Esophagus muscularis mucosa (tissue), 4 donors: Measurements from ENCODE around the gene TBC1D9B. TPM values are rescaled to one million over a fixed set of nuclear protein-coding genes. Genes with fewer than 3 reads are reported as not detected.

Experiments used
- DNase-seq: peaks from one replicate; pipeline ENCODE4 v3.0.0-alpha.2; 2017; ENCODE audit errors: extremely low spot score
- H3K27ac ChIP-seq, 4 donors: fragments of 200-600 bp; sonication (generic); replicated peaks in 1 of 4; 1 replicate in 3 of 4; 2 replicates in 1 of 4; pipeline ENCODE4 v1.5.1; 2016 to 2019; ENCODE audit warnings: mild to moderate bottlenecking in 1 of 4
- H3K27me3 ChIP-seq, 4 donors: fragments of 200-600 bp; sonication (generic); one replicate each; pipeline versions ENCODE4 v1.5.1 to v1.6.0; 2016 to 2019
- H3K36me3 ChIP-seq, 4 donors: fragments of 200-600 bp; sonication (generic); one replicate each; pipeline ENCODE4 v1.5.1; 2016 to 2019
- H3K4me1 ChIP-seq, 4 donors: fragments of 200-600 bp; sonication (generic); one replicate each; pipeline ENCODE4 v1.5.1; 2016 to 2019
- H3K4me3 ChIP-seq, 4 donors: fragments of 200-600 bp; sonication (generic); 1 replicate in 2 of 4; 2 replicates in 2 of 4; pipeline ENCODE4 v1.5.1; 2016 to 2019; ENCODE audit warnings: mild to moderate bottlenecking in 4 of 4, moderate library complexity in 1 of 4
- H3K9me3 ChIP-seq, 4 donors: fragments of 200-600 bp; sonication (generic); 1 replicate in 3 of 4; 2 replicates in 1 of 4; pipeline ENCODE4 v1.5.1; 2016 to 2019
- EP300 ChIP-seq: sonication (generic); formaldehyde crosslinking; IDR thresholded peaks from one replicate; pipeline ENCODE4 v1.6.1; 2017; ENCODE audit warnings: antibody characterized with exemption
- POLR2A ChIP-seq: fragments of 450-650 bp; IDR thresholded peaks from one replicate; pipeline ENCODE4 v1.6.1; 2017; ENCODE audit warnings: antibody characterized with exemption, moderate library complexity, mild to moderate bottlenecking, low read depth
- POLR2AphosphoS5 ChIP-seq, 2 donors: sonication (generic); formaldehyde crosslinking; IDR thresholded peaks; one replicate each; pipeline ENCODE4 v1.6.1; 2017; ENCODE audit warnings: antibody characterized with exemption in 2 of 2
- WGBS: methylation state at CpG from one replicate; pipeline ENCODE4 v1.1.5; 2018; 5-methylcytosine and 5-hydroxymethylcytosine counted together
- intact Hi-C: fragments of 100-400 bp; cut with DNase I; formaldehyde crosslinking; loops from one replicate; pipeline ENCODE4 v1.15.1; 2023
- total RNA-seq, 4 donors: library from RNA; depleted of rRNA; stranded (reverse); fragments of >200 nt; gene quantifications; one replicate each; pipeline versions ENCODE4 v1.1.0 to v1.2.1, GENCODE V29; 2016
- TF ChIP-seq, protein P1 (sequence below), 3 experiments: fragments of 200-600 bp in 2 of 3; fragments of 450-650 bp in 1 of 3; sonication (generic) in 2 of 3; IDR thresholded peaks; one replicate each; pipeline ENCODE4 v1.5.1; 2017 to 2019; ENCODE audit warnings: antibody characterized with exemption in 3 of 3, mild to moderate bottlenecking in 2 of 3, moderate library complexity in 1 of 3

The TBC1D9B gene
- total RNA-seq, 4 donors from 2014 or later: 80.2 to 229 (median 143) TPM

DNA sequence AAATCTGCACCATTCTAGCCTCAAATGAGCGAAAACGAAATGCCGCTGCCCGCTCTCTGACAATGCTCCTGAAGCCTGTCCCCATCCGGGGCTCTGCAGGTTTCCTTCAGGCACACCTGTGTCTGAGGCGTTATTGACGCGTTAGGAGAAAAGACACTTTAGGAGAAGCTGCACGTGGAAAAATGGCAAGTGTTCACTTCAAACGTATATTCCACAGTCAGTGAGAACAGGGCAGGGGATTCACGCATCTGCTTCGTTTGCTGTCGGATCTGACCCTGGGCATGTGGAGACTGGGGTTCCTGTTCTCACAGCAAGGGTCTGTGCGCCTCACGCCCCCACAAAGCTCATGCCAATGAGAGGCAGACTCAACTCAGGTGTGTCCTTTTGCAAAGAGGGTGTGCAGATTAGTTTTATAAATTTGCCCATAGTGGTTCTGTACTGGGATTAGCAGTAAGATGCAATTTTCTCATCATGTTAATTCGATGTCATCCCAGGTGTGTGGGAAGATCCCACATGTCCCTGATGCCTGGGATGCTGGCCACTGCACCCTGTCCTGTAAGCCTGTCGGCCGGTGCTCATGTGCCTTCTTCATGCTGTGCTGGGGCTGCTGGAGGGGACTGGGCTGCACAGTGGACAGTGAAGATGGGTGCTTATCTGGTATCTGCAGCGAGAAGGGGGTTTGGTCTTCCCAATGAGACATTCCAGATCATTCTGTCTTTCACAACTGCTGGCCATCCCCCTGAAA, 11.2 kb upstream of the TBC1D9B start:
- no peak for TF ChIP-seq EP300

DNA sequence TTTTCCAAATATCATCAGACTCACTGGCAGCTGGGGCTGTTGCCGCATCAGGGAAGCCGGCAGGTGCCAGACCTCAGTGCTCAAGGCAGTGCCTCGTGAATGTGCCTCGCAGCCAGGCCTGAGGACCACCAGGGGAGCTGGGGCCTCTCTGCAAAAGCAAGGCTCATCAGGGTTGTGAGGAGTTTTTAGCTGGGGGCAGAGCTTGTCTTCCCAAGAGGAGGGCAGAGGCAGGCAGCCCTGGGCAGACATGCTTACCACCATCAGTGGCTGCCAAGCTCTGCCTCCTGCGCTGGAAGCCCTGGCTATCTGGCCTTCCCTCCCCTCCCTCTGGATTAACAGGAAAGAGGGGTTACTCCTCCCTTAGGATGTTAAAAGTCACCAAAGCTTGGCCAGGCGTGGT, 8.8 kb upstream of the TBC1D9B start:
- intact Hi-C loops: no loop called here
- Histone ChIP-seq H3K9me3 (no peaks in the 10 kb centered on the region), H3K36me3 (no peaks in the 10 kb centered on the region), H3K27ac (no peak overlapping the region), H3K4me3 (no peak overlapping the region), H3K27me3 (no peaks in the 10 kb centered on the region), H3K4me1 (no peaks in the 10 kb centered on the region)
- no peak for TF ChIP-seq EP300
- TF ChIP-seq POLR2AphosphoS5 (IDR thresholded peaks at IDR 0.05): no peak
- no peak for TF ChIP-seq POLR2A
- DNase-seq: no peak
- 75% methylated on average over 4 of the region's 6 CpGs for WGBS

More for the DNA sequence above, 11.2 kb upstream of the TBC1D9B start:
- no peaks in the 10 kb centered on the region for H3K36me3 ChIP-seq
- 84% methylated on average over 16 of the region's 19 CpGs for WGBS
- no peaks in the 10 kb centered on the region for H3K9me3 ChIP-seq
- H3K4me3 ChIP-seq: no peak overlapping the region
- DNase-seq: peak; percentile 55
- H3K4me1 ChIP-seq: no peaks in the 10 kb centered on the region
- intact Hi-C loops: no loop called here
- H3K27ac ChIP-seq: no peak overlapping the region
- no peaks in the 10 kb centered on the region for H3K27me3 ChIP-seq

DNA sequence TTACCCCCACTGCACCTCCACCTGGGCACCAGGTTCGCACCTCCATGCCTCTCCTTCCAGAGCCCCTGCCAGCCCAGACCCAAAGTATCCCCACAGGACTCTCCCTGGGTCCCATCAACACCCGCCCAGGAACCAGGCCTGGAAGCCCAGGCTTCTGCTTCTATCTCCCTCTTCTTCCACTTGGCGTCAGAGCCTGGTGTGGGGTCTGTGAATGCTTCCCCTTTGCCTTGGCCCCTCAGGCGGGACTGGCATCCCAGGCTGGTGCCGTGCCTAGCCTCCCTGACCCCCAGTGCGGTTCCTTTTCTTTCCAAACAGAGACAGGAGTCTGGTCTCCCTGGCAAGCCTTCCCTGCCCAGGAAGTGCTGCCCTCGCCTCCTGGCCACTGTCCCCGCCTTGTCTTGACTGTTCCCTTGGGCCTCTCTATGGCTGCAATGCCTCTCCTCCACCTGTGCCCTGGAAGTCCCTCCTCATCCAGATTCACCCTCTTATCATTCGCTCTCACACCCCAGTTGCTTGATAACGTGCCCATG, 7.8 kb upstream of the TBC1D9B start:
- H3K4me1 ChIP-seq: no peaks in the 10 kb centered on the region
- H3K27me3 ChIP-seq: no peaks in the 10 kb centered on the region
- intact Hi-C loops: no loop called here
- WGBS: 90% methylated on average over 10 of the region's 10 CpGs
- no peaks in the 10 kb centered on the region for H3K9me3 ChIP-seq
- no peak overlapping the region for H3K4me3 ChIP-seq
- no peak overlapping the region for H3K27ac ChIP-seq
- no peak for TF ChIP-seq POLR2A
- TF ChIP-seq POLR2AphosphoS5 (IDR thresholded peaks at IDR 0.05): no peak
- TF ChIP-seq, protein P1, sequence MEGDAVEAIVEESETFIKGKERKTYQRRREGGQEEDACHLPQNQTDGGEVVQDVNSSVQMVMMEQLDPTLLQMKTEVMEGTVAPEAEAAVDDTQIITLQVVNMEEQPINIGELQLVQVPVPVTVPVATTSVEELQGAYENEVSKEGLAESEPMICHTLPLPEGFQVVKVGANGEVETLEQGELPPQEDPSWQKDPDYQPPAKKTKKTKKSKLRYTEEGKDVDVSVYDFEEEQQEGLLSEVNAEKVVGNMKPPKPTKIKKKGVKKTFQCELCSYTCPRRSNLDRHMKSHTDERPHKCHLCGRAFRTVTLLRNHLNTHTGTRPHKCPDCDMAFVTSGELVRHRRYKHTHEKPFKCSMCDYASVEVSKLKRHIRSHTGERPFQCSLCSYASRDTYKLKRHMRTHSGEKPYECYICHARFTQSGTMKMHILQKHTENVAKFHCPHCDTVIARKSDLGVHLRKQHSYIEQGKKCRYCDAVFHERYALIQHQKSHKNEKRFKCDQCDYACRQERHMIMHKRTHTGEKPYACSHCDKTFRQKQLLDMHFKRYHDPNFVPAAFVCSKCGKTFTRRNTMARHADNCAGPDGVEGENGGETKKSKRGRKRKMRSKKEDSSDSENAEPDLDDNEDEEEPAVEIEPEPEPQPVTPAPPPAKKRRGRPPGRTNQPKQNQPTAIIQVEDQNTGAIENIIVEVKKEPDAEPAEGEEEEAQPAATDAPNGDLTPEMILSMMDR (IDR thresholded peaks at IDR 0.05): no peak
- TF ChIP-seq EP300: no peak
- DNase-seq: no peak
- no peaks in the 10 kb centered on the region for H3K36me3 ChIP-seq

DNA sequence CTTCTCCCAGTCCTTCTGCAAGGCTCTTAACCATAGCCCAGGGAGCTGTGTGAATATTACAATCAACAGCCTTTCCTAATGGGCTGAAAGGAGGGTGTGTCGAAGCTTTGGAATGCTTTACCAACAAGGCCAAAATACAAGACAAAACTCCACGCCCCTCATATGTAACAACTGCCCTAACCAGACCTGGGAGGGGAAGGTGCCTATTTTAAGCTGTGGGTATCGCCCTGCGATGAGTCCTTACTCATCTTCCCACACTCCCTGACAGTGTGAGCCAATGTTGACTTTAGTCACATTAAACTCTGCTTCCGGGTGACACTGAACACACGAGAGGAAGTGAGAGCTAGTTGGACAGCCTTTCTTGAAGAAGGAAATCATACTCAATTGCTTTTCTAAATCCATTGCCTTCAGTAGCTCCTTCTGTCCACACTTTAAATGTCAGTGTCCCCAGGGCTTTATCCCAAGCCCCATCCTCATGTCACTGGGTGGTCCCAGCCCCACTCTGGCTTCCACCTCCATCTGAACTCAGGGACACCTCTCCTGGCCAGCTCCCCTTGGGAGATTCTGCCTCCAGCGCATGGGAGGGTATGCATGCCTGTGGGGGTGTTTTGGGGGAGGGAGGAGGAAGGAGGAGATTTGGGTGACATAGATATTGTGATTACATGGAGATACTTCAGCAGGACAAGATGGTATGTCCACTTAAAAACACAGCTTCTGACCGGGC, 6.5 kb upstream of the TBC1D9B start:
- no peak overlapping the region for H3K4me3 ChIP-seq
- 54% methylated on average over 8 of the region's 8 CpGs for WGBS
- H3K27ac ChIP-seq: no peak overlapping the region
- no peaks in the 10 kb centered on the region for H3K27me3 ChIP-seq
- no peaks in the 10 kb centered on the region for H3K4me1 ChIP-seq
- TF ChIP-seq, protein P1 (IDR thresholded peaks at IDR 0.05): no peak
- TF ChIP-seq POLR2AphosphoS5 (IDR thresholded peaks at IDR 0.05): no peak
- no peak for TF ChIP-seq POLR2A
- DNase-seq: no peak
- H3K9me3 ChIP-seq: no peaks in the 10 kb centered on the region
- intact Hi-C loops: no loop called here
- H3K36me3 ChIP-seq: no peaks in the 10 kb centered on the region

DNA sequence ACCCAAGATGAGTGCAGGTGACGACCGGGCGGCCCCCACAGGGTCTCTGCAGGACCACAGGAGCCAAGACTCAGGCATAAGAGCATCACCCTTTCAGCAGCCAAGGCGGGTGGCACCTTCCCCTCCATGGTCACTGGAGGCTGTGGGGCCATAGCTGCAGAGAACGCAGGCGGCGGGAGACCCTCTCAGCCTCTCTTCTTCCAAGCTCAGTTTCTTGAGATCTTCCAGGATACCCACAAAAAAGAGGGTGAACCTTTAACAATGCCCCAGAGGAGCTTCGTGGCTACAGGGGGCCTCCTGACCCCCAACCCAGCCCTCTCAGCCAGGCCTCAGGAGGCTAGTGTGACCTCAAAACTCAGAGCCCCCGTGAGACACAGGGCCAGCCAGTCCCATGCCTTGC, 5.8 kb upstream of the TBC1D9B start:
- WGBS: 89% methylated on average over 9 of the region's 9 CpGs
- Histone ChIP-seq H3K27ac (no peak overlapping the region), H3K4me3 (no peak overlapping the region), H3K9me3 (no peaks in the 10 kb centered on the region), H3K27me3 (no peaks in the 10 kb centered on the region), H3K36me3 (no peaks in the 10 kb centered on the region), H3K4me1 (peaks cover 3 to 5% (median 3%) of the 10 kb centered on the region in 4 donors)
- TF ChIP-seq POLR2AphosphoS5 (IDR thresholded peaks at IDR 0.05): no peak
- no peak for TF ChIP-seq EP300
- TF ChIP-seq, protein P1 (IDR thresholded peaks at IDR 0.05): no peak
- TF ChIP-seq POLR2A: no peak
- intact Hi-C loops: no loop called here
- DNase-seq: no peak
